CD4-positive, alpha-beta T cell treated with Interleukin-4 for 4 hours (primary cell): Measurements from ENCODE around the gene ARFRP1.
A peak's percentile ranks its signal among the peaks of the same experiment; 100 is the strongest.

ENCODE experiments used
- DNase-seq: peaks from one replicate; pipeline ENCODE4 v3.0.0-alpha.2; 2020

The ARFRP1 gene

GRCh38 chr20:63743210-63743970 lies 35.6 kb upstream of the ARFRP1 start:
- no peak for DNase-seq

GRCh38 chr20:63742381-63743024 lies 34.7 kb upstream of the ARFRP1 start:
- no peak for DNase-seq

GRCh38 chr20:63741676-63742380 lies 34.1 kb upstream of the ARFRP1 start:
- DNase-seq: no peak

- no peak for DNase-seq
Observed at GRCh38 chr20:63741354-63741675, 33.5 kb upstream of the ARFRP1 start.

GRCh38 chr20:63740627-63741353 lies 33.0 kb upstream of the ARFRP1 start:
- peak; percentile 28 for DNase-seq

- DNase-seq: peak; percentile 53
Observed at GRCh38 chr20:63740070-63740626, 32.4 kb upstream of the ARFRP1 start.

- DNase-seq: peak; percentile 63
Observed at GRCh38 chr20:63739130-63740069, 31.6 kb upstream of the ARFRP1 start, which contains the start of gene SLC2A4RG. Gene SLC2A4RG, plus strand, starts transcription at chr20:63739776. Its CDS starts 137 bp downstream, at chr20:63739913.

- DNase-seq: no peak
Observed at GRCh38 chr20:63738687-63739129, 30.9 kb upstream of the ARFRP1 start.

- DNase-seq: no peak
Observed at GRCh38 chr20:63737945-63738686, 30.3 kb upstream of the ARFRP1 start.

GRCh38 chr20:63737695-63737944 lies 29.8 kb upstream of the ARFRP1 start:
- DNase-seq: no peak

GRCh38 chr20:63736893-63737694 lies 29.3 kb upstream of the ARFRP1 start:
- DNase-seq: peak; percentile 60

- peak; percentile 86 for DNase-seq
Observed at GRCh38 chr20:63735859-63736718, 28.3 kb upstream of the ARFRP1 start, which contains the start of gene LIME1. Gene LIME1, plus strand, starts transcription at chr20:63736664. Its CDS starts 886 bp downstream, at chr20:63737550.

GRCh38 chr20:63734946-63735858 lies 27.4 kb upstream of the ARFRP1 start:
- DNase-seq: no peak

- no peak for DNase-seq
Observed at GRCh38 chr20:63734111-63734945, 26.6 kb upstream of the ARFRP1 start.

- DNase-seq: no peak
Observed at GRCh38 chr20:63733579-63734081, 25.9 kb upstream of the ARFRP1 start.

- no peak for DNase-seq
Observed at GRCh38 chr20:63733117-63733516, 25.3 kb upstream of the ARFRP1 start.
